ENCODE data around the gene SH2D3C.

SH2D3C gene

DNA sequence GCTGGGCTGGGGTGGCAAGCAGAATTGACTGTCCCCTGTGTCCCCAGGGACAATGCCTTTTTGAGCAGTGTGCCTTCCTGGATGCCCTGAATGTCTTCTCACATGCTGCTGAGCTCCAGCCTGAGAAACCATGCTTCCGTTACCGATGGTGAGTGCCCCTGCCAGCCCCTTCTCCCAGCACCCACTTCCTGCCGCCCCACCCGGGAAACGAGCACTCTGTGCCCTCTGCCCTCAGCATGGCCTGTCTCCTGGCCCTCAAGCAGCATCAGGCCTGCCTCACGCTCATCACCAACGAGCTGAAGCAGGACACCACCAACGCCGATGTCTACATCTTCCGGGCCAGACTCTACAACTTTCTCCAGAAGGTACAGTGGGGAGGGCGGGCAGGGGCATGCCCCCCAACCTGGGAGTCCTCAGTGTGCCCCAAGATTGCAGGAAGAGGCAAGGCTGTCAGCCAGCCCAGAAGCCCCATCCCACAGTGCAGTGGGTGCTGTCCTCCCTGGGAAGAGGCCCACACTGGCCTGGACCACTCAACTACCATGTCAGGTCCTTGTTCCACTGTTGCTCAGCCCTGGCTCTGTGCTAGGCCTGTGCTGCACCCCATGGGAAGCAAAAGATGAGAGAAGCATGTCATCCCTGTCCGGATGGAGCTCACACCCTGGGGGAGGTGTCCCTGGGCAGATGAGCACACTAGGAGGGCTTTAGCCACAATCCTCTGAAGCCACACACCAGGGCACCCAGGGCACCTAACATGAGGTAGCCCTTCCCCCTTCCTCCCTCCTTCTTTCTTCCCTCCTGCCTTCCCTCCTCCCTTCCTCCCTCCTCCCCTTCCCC is 58.2 kb downstream of the SH2D3C start:
- Histone ChIP-seq H2AFZ (ENCODE audit: low read length) (no peak overlapping the region), H3F3A (ENCODE audit: insufficient read depth, low read length) (no peaks in the 10 kb centered on the region), H3K9me3 (replicated peaks; ENCODE audit: insufficient read depth, low read length) (no peaks in the 10 kb centered on the region), H4K20me1 (ENCODE audit: insufficient read depth, low read length) (no peaks in the 10 kb centered on the region), H3K4me1 (ENCODE audit: low read length) (no peaks in the 10 kb centered on the region), H3K79me2 (ENCODE audit: low read length) (no peaks in the 10 kb centered on the region), H3K4me3 (ENCODE audit: low read length) (no peak overlapping the region), H3K9ac (ENCODE audit: low read length) (no peak overlapping the region), H3K4me2 (ENCODE audit: low read depth, low read length) (no peak overlapping the region), H3K27ac (ENCODE audit: low read length) (no peak overlapping the region), H3K9me2 (replicated peaks; ENCODE audit: insufficient read depth, low read length) (no peaks in the 10 kb centered on the region), H3K27me3 (replicated peaks; ENCODE audit: insufficient read depth, low read length) (peaks cover 8% of the 10 kb centered on the region; the same call in 1 of the 2 replicates), H3K36me3 (replicated peaks; ENCODE audit: insufficient read depth, low read length) (no peaks in the 10 kb centered on the region)
- TF ChIP-seq CTCF (IDR thresholded peaks at IDR 0.05; ENCODE audit: low read length) = no peak
- TF ChIP-seq EZH2phosphoT487 (IDR thresholded peaks at IDR 0.05; ENCODE audit: low read length) = no peak
- no peak for TF ChIP-seq EZH2 (optimal IDR thresholded peaks at IDR 0.05; ENCODE audit: low read depth, low read length)
- no peak for DNase-seq

GRCh38 chr9:127717766-127718165 is 60.7 kb downstream of the SH2D3C start:
- H3K9me3 ChIP-seq (replicated peaks; ENCODE audit: insufficient read depth, low read length) = no peaks in the 10 kb centered on the region
- no peaks in the 10 kb centered on the region for H3K36me3 ChIP-seq (replicated peaks; ENCODE audit: insufficient read depth, low read length)
- no peak overlapping the region for H2AFZ ChIP-seq (ENCODE audit: low read length)
- H3F3A ChIP-seq (ENCODE audit: insufficient read depth, low read length) = no peaks in the 10 kb centered on the region
- no peak overlapping the region for H3K4me3 ChIP-seq (ENCODE audit: low read length)
- no peaks in the 10 kb centered on the region for H3K27me3 ChIP-seq (replicated peaks; ENCODE audit: insufficient read depth, low read length)
- H3K9me2 ChIP-seq (replicated peaks; ENCODE audit: insufficient read depth, low read length) = no peaks in the 10 kb centered on the region
- no peak for TF ChIP-seq CTCF (IDR thresholded peaks at IDR 0.05; ENCODE audit: low read length)
- no peak for TF ChIP-seq EZH2phosphoT487 (IDR thresholded peaks at IDR 0.05; ENCODE audit: low read length)
- TF ChIP-seq EZH2 (optimal IDR thresholded peaks at IDR 0.05; ENCODE audit: low read depth, low read length) = no peak
- no peak for DNase-seq
- H3K79me2 ChIP-seq (ENCODE audit: low read length) = no peaks in the 10 kb centered on the region
- no peak overlapping the region for H3K27ac ChIP-seq (ENCODE audit: low read length)
- H4K20me1 ChIP-seq (ENCODE audit: insufficient read depth, low read length) = no peaks in the 10 kb centered on the region
- H3K9ac ChIP-seq (ENCODE audit: low read length) = no peak overlapping the region
- no peaks in the 10 kb centered on the region for H3K4me1 ChIP-seq (ENCODE audit: low read length)
- H3K4me2 ChIP-seq (ENCODE audit: low read depth, low read length) = no peak overlapping the region

GRCh38 chr9:127716412-127716811 is 62.1 kb downstream of the SH2D3C start:
- Histone ChIP-seq H3K27me3 (replicated peaks; ENCODE audit: insufficient read depth, low read length) (no peaks in the 10 kb centered on the region), H3F3A (ENCODE audit: insufficient read depth, low read length) (no peaks in the 10 kb centered on the region), H3K36me3 (replicated peaks; ENCODE audit: insufficient read depth, low read length) (no peaks in the 10 kb centered on the region), H2AFZ (ENCODE audit: low read length) (peak overlapping the region; percentile 89), H3K4me2 (ENCODE audit: low read depth, low read length) (peak overlapping the region; percentile 73), H3K27ac (ENCODE audit: low read length) (no peak overlapping the region), H3K9ac (ENCODE audit: low read length) (peak overlapping the region; percentile 66; the same call in 1 of the 2 replicates), H3K4me1 (ENCODE audit: low read length) (no peaks in the 10 kb centered on the region), H3K79me2 (ENCODE audit: low read length) (no peaks in the 10 kb centered on the region), H3K9me3 (replicated peaks; ENCODE audit: insufficient read depth, low read length) (no peaks in the 10 kb centered on the region), H4K20me1 (ENCODE audit: insufficient read depth, low read length) (no peaks in the 10 kb centered on the region), H3K4me3 (ENCODE audit: low read length) (peak overlapping the region; percentile 80), H3K9me2 (replicated peaks; ENCODE audit: insufficient read depth, low read length) (no peaks in the 10 kb centered on the region)
- DNase-seq = no peak
- no peak for TF ChIP-seq EZH2 (optimal IDR thresholded peaks at IDR 0.05; ENCODE audit: low read depth, low read length)
- TF ChIP-seq CTCF (IDR thresholded peaks at IDR 0.05; ENCODE audit: low read length) = no peak
- TF ChIP-seq EZH2phosphoT487 (IDR thresholded peaks at IDR 0.05; ENCODE audit: low read length) = no peak
